Keratinocyte (primary cell): ENCODE measurements around the gene TM9SF1.

Source experiments
- EZH2 ChIP-seq: IDR thresholded peaks from one replicate; pipeline ENCODE4 v1.6.1; 2012; ENCODE audit warnings: inconsistent platforms, mild to moderate bottlenecking, low read length, moderate library complexity
- TF ChIP-seq, protein P1 (sequence below), 3 experiments: IDR thresholded peaks in 1 of 3; conservative IDR thresholded peaks in 1 of 3; optimal IDR thresholded peaks in 1 of 3; 2 replicates in 2 of 3; 3 replicates in 1 of 3; pipeline versions ENCODE3 to v1.5.1; 2011; ENCODE audit warnings: low read length in 3 of 3, mild to moderate bottlenecking in 3 of 3, moderate library complexity in 2 of 3, control low read depth in 1 of 3, inconsistent platforms in 1 of 3; ENCODE audit not compliant: insufficient read depth in 2 of 3; ENCODE audit errors: extremely low read depth in 1 of 3

DNA sequence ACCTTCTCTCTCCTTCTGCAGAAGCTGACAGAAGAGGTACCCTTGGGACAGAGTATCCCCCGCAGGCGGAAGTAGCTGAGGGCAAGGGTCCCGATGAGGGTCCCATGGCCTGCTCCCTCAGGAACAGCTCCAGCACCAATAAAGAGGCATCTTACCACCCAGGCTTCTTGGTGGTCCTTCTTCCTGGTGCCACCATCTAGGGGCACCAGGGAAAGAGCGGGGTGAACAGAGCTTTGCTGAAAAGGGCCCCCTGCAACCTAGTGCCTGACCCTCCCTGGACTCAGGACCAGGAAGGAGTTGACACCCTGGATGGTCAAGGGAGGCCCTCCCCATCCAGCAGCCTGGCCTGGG is 34.8 kb downstream of the TM9SF1 start:
- TF ChIP-seq, protein P1, sequence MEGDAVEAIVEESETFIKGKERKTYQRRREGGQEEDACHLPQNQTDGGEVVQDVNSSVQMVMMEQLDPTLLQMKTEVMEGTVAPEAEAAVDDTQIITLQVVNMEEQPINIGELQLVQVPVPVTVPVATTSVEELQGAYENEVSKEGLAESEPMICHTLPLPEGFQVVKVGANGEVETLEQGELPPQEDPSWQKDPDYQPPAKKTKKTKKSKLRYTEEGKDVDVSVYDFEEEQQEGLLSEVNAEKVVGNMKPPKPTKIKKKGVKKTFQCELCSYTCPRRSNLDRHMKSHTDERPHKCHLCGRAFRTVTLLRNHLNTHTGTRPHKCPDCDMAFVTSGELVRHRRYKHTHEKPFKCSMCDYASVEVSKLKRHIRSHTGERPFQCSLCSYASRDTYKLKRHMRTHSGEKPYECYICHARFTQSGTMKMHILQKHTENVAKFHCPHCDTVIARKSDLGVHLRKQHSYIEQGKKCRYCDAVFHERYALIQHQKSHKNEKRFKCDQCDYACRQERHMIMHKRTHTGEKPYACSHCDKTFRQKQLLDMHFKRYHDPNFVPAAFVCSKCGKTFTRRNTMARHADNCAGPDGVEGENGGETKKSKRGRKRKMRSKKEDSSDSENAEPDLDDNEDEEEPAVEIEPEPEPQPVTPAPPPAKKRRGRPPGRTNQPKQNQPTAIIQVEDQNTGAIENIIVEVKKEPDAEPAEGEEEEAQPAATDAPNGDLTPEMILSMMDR (optimal IDR thresholded peaks at IDR 0.05 in 1 of 3, IDR thresholded peaks at IDR 0.05 in 1 of 3, conservative IDR thresholded peaks at IDR 0.05 in 1 of 3; ENCODE audit: extremely low read depth in 1 of 3, insufficient read depth in 2 of 3, low read length in 3 of 3): no peak
- no peak for TF ChIP-seq EZH2
